Heart left ventricle (tissue), 16 donors: ENCODE measurements around the gene DOCK8. TPM values are rescaled to one million over a fixed set of nuclear protein-coding genes. Genes with fewer than 3 reads are reported as not detected.
A peak's percentile ranks its signal among the peaks of the same experiment; 100 is the strongest.
"Not testable (repeated sequence)": the region's sequence is repeated elsewhere in the genome, so short reads cannot be mapped to it uniquely, and the experiment has no call there.

ENCODE experiments used
- ATAC-seq, 4 donors: fragments of 200-7000 bp; cut with Tn5 transposase; one replicate each; pipeline ENCODE4 v1.9.1; 2020 to 2022; ENCODE audit warnings: moderate library complexity in 4 of 4, mild to moderate bottlenecking in 3 of 4, moderate number of reproducible peaks in 1 of 4
- DNase-seq, 5 donors: peaks; one replicate each; pipeline ENCODE4 v3.0.0-alpha.2; 2020
- H3K27ac ChIP-seq, 12 donors: fragments of 200-600 bp; sonication (generic) in 4 of 12; one replicate each; pipeline versions ENCODE4 v1.5.0 to v1.8.0; 2016 to 2022; ENCODE audit warnings: mild to moderate bottlenecking in 2 of 12
- H3K27me3 ChIP-seq, 9 donors: fragments of 200-600 bp; sonication (generic) in 2 of 9; one replicate each; pipeline versions ENCODE4 v1.5.1 to v1.8.0; 2016 to 2022; ENCODE audit warnings: mild to moderate bottlenecking in 3 of 9
- H3K36me3 ChIP-seq, 9 donors: fragments of 200-600 bp; sonication (generic) in 2 of 9; one replicate each; pipeline versions ENCODE4 v1.5.0 to v1.8.0; 2018 to 2022; ENCODE audit warnings: mild to moderate bottlenecking in 2 of 9
- H3K4me1 ChIP-seq, 12 donors: fragments of 200-600 bp; sonication (generic) in 4 of 12; one replicate each; pipeline versions ENCODE4 v1.5.0 to v1.8.0; 2016 to 2022; ENCODE audit warnings: mild to moderate bottlenecking in 3 of 12
- H3K4me3 ChIP-seq, 12 donors: fragments of 200-600 bp; sonication (generic) in 4 of 12; one replicate each; pipeline versions ENCODE4 v1.5.0 to v1.8.0; 2017 to 2022; ENCODE audit warnings: mild to moderate bottlenecking in 9 of 12, moderate library complexity in 4 of 12
- H3K9me3 ChIP-seq, 12 donors: fragments of 200-600 bp; sonication (generic) in 4 of 12; one replicate each; pipeline versions ENCODE4 v1.5.0 to v1.8.0; 2016 to 2022; ENCODE audit warnings: mild to moderate bottlenecking in 1 of 12
- POLR2A ChIP-seq, 2 donors: fragments of 450-650 bp; IDR thresholded peaks; one replicate each; pipeline ENCODE4 v1.6.1; 2017; ENCODE audit warnings: antibody characterized with exemption in 2 of 2, mild to moderate bottlenecking in 2 of 2, moderate library complexity in 2 of 2
- WGBS, 4 donors: extraction: QIAGEN DNeasy Blood & Tissue Kit in 2 of 4; methylation state at CpG; one replicate each; pipeline versions ENCODE4 v1.1.5 to v1.1.7; 2013 to 2018; 5-methylcytosine and 5-hydroxymethylcytosine counted together
- intact Hi-C, 10 donors: fragments of 100-400 bp; cut with DNase I; formaldehyde crosslinking; loops; one replicate each; pipeline versions ENCODE4 v1.11.1 to v1.14.2; 2022
- polyA plus RNA-seq, 2 donors: library from polyadenylated mRNA; stranded (reverse); fragments of 200-250 nt; gene quantifications; one replicate each; pipeline ENCODE4 v1.2.3, GENCODE V29; 2013
- total RNA-seq, 9 donors: library from RNA; depleted of rRNA in 2 of 9; stranded (reverse); fragments of >200 nt in 2 of 9; fragmentation: NEBNext Ultra II Directional in 3 of 9; extraction: Animal tissue kit (Norgen Biotek cat#: 25700) in 3 of 9; gene quantifications; one replicate each; pipeline versions ENCODE4 v1.1.0 to v1.2.4, GENCODE V29; 2016 to 2023
- TF ChIP-seq, protein P1 (sequence below), 12 donors: fragments of 200-600 bp; sonication (generic) in 4 of 12; IDR thresholded peaks; one replicate each; pipeline versions ENCODE4 v1.5.0 to v1.8.0; 2018 to 2022; ENCODE audit warnings: antibody characterized with exemption in 12 of 12, mild to moderate bottlenecking in 5 of 12
- donor health status: ischemic (EF 13 %, LVEDD 7.1; RV severe dilation, severe dysfunction).
- donor health status: healthy with polysubstance abuse.
- donor health status: DM: no; HTN: yes; CAD: no.
- donor health status: DM: no; HTN: no; CAD: no.
- donor health status: ischemic (EF 25% LVEDD 6.9; RV normal size, moderate dysfunction).
- donor health status: ischemic (EF 25% LVEDD 5.7; RV mildly dilated, moderate dysfunction).
- donor health status: healthy.
- donor health status: DM: yes; HTN: yes; CAD: no.
- donor health status: ischemic (EF 35%, LVEDD 5.7; RV mildly dilated, moderate dysfunction).
- donor health status: nonischemic (EF 11% LVEDD 7.7; RV severe dilation, severe dysfunction).
- donor health status: DM: yes; HTN: yes; CAD: no.
- donor health status: PGD.
- donor health status: ischemic (EF 29% LVEDD 5.4; RV normal size, mild dysfunction).
- donor health status: nonischemic (EF 23%, LVEDD 6.1; RV moderate dilation, normal function).

Gene DOCK8
- total and polyA plus RNA-seq, 11 donors = 1.2 to 36.1 (median 2.4) TPM

DNA sequence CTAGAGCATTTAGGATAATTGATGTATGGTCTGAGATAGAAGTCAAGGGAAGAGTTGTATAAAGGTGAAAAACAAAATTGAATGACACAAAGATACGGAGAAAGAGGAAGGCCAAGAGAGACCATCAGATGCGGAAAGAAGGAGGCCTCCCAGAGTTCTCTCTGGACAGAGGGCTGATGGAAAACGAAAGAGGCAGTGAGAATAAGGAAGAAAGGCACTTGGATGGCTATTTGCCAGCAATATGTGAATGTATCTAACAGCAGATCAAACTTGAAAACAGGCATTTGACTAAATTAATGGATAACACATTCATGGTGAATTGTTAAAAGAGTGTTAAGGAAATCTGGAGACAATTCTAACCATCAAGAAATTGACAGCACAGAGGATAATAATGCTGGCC lies 2.4 kb upstream of the DOCK8 start:
- Histone ChIP-seq H3K4me3 (no peak overlapping the region), H3K4me1 (peaks cover 0 to 47% (median 4%) of the 10 kb centered on the region in 12 donors), H3K36me3 (no peaks in the 10 kb centered on the region), H3K27me3 (peaks cover 0 to 43% (median 24%) of the 10 kb centered on the region in 9 donors), H3K27ac (peak overlapping the region in 2 of 12 donors; percentile 54 to 94), H3K9me3 (no peaks in the 10 kb centered on the region)
- WGBS, 4 donors = 69 to 80% (median 77%) methylated on average over 3 of the region's 3 CpGs
- DNase-seq (peak in 1 of 5 donors; percentile 25), ATAC-seq (peak in 2 of 4 donors; percentile 28 to 58)
- intact Hi-C loops = no loop called here
- TF ChIP-seq, protein P1, sequence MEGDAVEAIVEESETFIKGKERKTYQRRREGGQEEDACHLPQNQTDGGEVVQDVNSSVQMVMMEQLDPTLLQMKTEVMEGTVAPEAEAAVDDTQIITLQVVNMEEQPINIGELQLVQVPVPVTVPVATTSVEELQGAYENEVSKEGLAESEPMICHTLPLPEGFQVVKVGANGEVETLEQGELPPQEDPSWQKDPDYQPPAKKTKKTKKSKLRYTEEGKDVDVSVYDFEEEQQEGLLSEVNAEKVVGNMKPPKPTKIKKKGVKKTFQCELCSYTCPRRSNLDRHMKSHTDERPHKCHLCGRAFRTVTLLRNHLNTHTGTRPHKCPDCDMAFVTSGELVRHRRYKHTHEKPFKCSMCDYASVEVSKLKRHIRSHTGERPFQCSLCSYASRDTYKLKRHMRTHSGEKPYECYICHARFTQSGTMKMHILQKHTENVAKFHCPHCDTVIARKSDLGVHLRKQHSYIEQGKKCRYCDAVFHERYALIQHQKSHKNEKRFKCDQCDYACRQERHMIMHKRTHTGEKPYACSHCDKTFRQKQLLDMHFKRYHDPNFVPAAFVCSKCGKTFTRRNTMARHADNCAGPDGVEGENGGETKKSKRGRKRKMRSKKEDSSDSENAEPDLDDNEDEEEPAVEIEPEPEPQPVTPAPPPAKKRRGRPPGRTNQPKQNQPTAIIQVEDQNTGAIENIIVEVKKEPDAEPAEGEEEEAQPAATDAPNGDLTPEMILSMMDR (IDR thresholded peaks at IDR 0.05) = no peak
- no peak for TF ChIP-seq POLR2A (IDR thresholded peaks at IDR 0.05)

DNA sequence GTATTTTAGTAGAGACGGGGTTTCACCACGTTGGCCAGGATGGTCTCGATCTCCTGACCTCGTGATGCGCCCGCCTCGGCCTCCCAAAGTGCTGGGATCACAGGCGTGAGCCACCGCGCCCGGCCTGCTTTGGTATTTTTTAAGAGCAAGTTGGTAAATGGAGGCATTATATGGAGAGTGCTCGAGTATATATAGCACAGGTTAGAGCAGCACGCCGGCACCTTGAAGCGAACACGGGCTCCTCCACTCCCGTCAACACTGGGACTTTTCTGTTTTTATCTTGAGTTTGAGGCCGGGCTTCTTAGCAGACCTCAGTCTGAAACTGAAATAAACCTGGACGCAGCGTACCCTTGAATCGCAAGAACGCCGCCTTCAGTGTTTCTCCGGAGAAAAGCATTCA lies 764 bp upstream of the DOCK8 start:
- intact Hi-C loops, ATAC-seq, H3K36me3 ChIP-seq, DNase-seq, H3K9me3 ChIP-seq: not testable (repeated sequence)
- 73 to 87% (median 79%) methylated on average over 24 of the region's 24 CpGs for WGBS, 4 donors
- H3K4me1 ChIP-seq = peaks cover 0 to 57% (median 4%) of the 10 kb centered on the region in 12 donors
- peaks cover 0 to 54% (median 26%) of the 10 kb centered on the region in 9 donors for H3K27me3 ChIP-seq
- peak overlapping the region in 5 of 12 donors; percentile 52 to 94 (median 61) for H3K27ac ChIP-seq
- peak overlapping the region in 8 of 12 donors; percentile 33 to 74 (median 58) for H3K4me3 ChIP-seq

DNA sequence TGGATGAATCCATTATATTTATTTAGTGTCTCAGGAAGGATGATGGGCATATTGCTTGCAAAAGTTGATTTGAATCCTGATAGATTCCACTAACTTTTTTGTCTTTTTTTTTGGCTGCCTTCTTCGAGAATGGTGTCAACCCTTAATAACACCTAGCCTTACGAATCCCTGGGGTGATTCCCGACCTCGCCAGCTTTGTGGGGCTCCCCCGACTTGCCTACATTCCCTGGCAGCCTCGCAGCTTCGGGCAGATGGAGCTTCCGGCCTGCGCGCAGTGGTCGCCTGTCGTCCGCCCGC lies 366 bp upstream of the DOCK8 start:
- Histone ChIP-seq H3K9me3 (no peaks in the 10 kb centered on the region), H3K4me3 (peak overlapping the region; percentile 33 to 74 (median 57)), H3K36me3 (no peaks in the 10 kb centered on the region), H3K27ac (peak overlapping the region; percentile 20 to 94 (median 62)), H3K27me3 (peaks cover 0 to 58% (median 26%) of the 10 kb centered on the region in 9 donors), H3K4me1 (peaks cover 0 to 57% (median 4%) of the 10 kb centered on the region in 12 donors)
- ATAC-seq (no peak), DNase-seq (no peak)
- intact Hi-C loops = no loop called here
- TF ChIP-seq, protein P1 (IDR thresholded peaks at IDR 0.05) = no peak
- no peak for TF ChIP-seq POLR2A (IDR thresholded peaks at IDR 0.05)
- WGBS, 4 donors = 2 to 4% (median 2%) methylated on average over 11 to 14 of the region's 14 CpGs

DNA sequence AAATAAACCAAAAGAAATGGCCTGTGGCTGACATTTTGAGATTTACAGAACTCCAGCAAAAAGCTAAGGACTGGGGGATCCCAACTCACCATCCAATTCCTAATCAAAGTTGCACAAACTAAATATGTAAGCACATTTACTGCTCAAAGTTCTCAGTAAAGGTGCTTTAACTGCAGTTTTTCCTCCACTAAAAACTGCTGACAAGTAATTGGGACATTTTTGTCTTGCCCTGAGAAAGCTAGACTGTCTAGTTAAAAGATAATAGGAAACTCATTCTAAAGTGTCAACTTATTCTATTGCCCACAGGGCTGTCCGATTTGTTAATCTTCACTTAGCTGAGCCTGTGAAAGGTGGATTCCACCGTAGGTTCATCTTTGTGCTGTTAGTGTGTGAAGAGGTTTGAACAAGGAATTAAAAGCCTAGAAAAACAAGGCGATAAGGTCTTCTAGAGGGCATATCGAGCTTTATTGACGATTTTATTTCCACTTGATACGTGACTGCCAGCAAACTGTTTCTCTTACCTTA lies 1.0 kb downstream of the DOCK8 start:
- DNase-seq (no peak), ATAC-seq (no peak)
- intact Hi-C loops = no loop called here
- Histone ChIP-seq H3K27me3 (peaks cover 0 to 58% (median 26%) of the 10 kb centered on the region in 9 donors), H3K9me3 (no peaks in the 10 kb centered on the region), H3K36me3 (no peaks in the 10 kb centered on the region), H3K27ac (peak overlapping the region in 8 of 12 donors; percentile 20 to 94 (median 64)), H3K4me3 (peak overlapping the region in 11 of 12 donors; percentile 33 to 74 (median 58)), H3K4me1 (peaks cover 0 to 68% (median 4%) of the 10 kb centered on the region in 12 donors)
- no peak for TF ChIP-seq POLR2A (IDR thresholded peaks at IDR 0.05)
- TF ChIP-seq, protein P1 (IDR thresholded peaks at IDR 0.05) = no peak
- WGBS, 4 donors = 64 to 70% (median 66%) methylated on average over 6 of the region's 6 CpGs

- intact Hi-C loops = no loop called here
- TF ChIP-seq, protein P1 (IDR thresholded peaks at IDR 0.05) = no peak
- TF ChIP-seq POLR2A (IDR thresholded peaks at IDR 0.05) = no peak
- H3K4me3 ChIP-seq = peak overlapping the region in 6 of 12 donors; percentile 13 to 74 (median 61)
- no peak for ATAC-seq
- H3K4me1 ChIP-seq = peaks cover 0 to 67% (median 4%) of the 10 kb centered on the region in 12 donors
- no peaks in the 10 kb centered on the region for H3K9me3 ChIP-seq
- 54 to 77% (median 59%) methylated on average over 1 of the region's 1 CpG for WGBS, 4 donors
- peaks cover 0 to 58% (median 26%) of the 10 kb centered on the region in 9 donors for H3K27me3 ChIP-seq
- no peak for DNase-seq
- H3K36me3 ChIP-seq = no peaks in the 10 kb centered on the region
- peak overlapping the region in 1 of 12 donors; percentile 94 for H3K27ac ChIP-seq
Measured at GRCh38 chr9:216866-217265, 2.2 kb downstream of the DOCK8 start.
